GM04504 (cell line): Measurements from ENCODE around the gene FBXL7.

Experiments used
- DNase-seq: peaks from one replicate; pipeline ENCODE4 v3.0.0-alpha.2; 2012; ENCODE audit warnings: low read depth

FBXL7 gene

DNA sequence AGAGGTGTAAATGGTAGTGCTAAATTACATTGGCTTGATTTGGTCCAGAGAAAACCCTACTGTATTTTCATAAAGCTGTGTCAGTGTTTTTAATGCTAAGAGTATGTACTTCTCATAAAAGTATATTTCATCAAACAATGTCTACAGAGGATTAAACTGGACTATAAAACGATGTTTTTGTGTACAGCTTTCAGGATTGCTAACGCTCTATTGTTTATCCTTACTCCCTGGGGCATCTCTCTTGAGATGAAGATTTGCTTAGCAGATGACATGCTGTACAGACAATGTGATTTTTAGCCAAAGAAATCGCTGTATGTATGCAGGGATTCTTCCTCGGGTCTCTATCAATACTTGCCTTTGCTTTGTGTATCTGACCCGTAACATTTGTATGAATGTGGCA is 216.0 kb downstream of the FBXL7 start:
- DNase-seq, result no peak

DNA sequence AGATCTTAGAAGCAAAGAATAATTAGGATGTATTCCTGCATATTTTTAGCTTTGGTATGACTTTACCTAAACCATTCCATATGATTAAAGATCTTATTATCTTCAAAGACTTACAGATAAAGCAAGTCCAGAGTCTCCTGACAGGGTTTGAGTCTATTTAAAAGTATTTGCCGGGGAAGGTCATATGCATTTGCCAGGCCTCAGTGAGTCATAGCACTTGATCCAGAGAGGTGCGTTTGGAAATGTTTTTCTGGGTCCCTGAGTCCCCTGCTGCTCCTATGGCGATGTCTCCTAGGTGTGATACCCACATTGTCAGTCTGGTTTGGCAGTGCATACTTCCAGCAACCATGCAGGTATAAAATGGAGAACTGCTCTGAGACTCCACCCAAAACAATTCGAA is 217.0 kb downstream of the FBXL7 start:
- DNase-seq, result no peak

DNA sequence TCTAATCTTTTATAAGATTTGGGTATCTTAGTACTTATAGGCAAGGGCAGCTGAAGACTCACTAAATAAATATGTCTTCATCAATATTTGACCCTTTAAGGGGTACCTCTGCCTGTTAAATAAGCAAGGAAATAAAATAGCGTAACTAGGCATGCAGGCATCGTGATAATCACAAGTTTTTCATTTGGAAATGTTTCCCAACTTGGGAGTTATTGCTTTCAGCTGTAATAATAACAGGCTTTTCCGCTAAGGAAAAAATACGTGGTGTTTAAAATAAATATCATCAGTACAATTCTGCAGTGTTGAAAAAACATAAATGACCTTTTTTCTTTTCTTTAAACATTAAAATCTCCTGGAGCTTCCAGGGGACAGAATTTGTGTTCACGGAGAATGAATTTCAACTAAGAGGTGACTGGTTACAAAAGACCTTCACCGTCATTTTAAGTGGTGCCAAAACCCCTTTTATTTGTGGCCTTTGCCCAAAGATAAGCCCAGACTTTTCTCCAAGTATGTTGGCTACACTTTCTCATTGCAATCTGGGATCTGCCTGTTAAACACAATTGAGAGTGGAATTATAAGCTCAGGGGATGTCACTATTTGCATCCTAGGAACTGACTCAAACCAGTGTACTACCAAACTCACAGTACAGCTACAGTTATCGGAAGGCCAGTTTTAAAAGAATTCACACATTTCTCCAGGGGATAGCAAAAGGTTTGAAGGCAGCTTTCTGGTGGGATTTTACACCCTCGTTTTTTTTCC is 218.6 kb downstream of the FBXL7 start:
- DNase-seq, result no peak

DNA sequence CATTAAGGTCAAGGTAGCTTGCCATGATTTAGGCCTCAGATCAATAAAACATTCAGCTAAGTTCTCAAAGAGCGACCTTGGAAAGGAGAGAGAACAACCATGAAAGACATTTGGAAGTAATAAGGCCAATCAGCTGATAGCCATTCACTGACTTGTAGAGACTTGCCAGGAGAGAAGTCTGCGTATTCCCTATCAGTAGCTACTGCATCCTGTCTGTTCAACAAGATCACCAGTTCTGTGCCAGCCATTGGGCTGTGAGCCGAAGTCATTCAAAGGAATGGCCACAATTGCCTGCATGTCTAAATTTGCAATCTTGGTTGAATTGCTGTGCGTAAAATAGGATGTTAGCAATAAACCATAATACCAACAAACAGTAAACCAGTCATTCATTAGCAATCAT is 219.8 kb downstream of the FBXL7 start:
- peak; percentile 20 for DNase-seq

DNA sequence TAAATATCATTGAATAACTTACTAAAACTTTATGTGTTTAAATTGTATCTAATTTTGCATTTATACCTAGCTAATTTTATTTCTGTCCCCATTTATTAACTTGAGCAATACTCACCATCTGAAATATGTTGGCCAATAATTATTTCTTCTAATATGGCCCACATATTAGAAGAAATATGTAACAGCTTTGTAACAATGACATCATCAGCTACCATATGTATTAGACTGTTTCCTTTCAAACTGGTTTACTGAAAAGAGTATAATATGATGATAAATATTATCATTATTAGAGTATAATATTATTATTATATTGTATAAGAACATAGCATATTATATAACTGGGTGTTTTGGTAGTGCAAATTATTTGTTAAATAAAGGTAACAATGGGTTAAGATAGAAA is 220.5 kb downstream of the FBXL7 start:
- no peak for DNase-seq

DNA sequence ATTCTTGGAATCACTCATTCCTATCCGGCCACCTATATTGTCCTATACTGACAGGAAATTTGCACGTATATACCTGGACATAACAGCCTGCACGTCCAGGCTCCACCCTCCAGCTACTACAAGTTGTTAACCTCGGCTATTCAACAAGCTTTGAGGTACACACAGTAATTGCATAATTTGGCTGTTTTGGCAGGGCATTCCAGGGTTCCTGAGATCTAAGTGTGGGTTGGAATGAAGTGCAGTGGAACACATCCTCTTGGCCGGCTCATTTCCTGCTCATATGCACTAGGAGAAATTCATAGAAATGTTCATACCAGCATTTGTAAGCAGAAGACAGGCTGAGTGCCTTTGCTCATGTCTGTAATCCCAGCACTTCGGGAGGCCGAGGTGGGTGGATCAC is 222.3 kb downstream of the FBXL7 start:
- no peak for DNase-seq

DNA sequence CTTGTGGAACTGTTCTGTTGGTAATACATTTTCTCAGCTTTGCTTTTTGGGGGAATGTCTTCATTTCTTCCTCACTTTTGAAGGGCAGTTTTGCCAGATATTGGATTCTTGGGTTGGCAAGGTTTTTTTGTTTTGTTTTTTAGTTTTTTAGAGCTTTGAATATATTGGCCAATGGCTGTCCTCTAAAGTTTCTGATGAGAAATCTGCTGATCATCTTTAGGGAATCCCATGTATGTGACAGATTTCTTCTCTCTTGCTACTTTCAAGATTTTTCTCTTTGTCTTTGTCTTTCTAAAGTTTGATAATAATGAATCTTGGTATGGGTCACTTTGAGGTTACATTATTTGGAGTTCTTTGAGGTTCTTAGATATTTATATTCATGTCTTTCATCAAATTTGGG is 227.4 kb downstream of the FBXL7 start:
- DNase-seq, result no peak

DNA sequence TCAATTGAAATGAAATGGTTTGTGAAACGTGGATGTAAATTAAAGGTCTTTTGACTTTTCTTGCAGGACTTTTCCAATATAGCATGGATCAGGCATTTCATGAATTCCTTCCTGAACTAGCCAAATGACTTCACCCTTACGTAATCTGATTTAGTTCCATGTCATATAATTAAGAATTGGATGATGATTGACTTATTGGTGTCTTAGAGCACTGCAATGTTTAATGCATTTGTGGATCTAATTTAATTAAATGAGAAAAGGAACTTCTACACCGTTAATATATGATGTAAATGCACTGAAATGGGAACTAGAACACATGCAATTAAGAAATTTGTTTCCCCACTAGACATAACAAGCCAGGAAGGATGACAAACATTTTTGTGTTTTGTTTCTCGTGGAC is 228.8 kb downstream of the FBXL7 start:
- no peak for DNase-seq

DNA sequence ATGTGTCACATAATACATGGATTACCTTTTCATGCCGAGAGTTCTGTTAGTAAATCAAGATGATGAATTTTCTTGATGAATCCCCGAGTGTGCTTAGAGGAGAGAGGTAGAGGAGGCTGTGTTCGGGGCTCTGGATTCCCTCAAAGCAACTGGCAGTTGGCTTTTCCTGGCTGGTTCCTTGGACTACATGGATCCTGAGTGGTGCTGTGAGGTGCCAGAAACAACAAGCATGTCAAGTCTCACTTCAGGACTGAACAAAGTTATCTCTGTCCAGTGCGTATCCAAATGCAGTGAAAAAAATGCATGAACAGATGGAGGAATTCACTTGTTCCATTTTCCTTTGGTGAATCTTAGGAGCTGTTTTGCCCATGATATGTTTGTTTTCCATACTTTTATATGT is 231.7 kb downstream of the FBXL7 start:
- no peak for DNase-seq

DNA sequence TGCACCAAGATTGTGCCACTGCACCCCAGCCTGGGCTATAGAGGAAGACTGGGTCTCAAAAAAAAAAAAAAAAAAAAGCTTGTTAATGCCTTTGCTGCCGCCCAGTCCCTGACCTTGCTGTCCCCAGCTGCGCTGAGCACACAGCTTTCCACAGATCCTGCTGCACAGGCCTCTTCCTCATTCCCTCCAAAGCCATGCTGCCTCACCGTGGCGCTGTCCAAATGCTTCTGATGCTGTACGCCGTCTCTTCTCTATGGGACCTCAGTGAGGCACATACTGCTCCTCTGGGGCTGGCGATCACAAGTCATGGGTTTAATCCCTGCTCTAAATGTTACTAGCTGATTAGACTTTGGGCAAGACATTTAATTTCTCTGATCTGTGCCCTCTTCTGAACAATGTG is 234.1 kb downstream of the FBXL7 start:
- DNase-seq, result no peak

DNA sequence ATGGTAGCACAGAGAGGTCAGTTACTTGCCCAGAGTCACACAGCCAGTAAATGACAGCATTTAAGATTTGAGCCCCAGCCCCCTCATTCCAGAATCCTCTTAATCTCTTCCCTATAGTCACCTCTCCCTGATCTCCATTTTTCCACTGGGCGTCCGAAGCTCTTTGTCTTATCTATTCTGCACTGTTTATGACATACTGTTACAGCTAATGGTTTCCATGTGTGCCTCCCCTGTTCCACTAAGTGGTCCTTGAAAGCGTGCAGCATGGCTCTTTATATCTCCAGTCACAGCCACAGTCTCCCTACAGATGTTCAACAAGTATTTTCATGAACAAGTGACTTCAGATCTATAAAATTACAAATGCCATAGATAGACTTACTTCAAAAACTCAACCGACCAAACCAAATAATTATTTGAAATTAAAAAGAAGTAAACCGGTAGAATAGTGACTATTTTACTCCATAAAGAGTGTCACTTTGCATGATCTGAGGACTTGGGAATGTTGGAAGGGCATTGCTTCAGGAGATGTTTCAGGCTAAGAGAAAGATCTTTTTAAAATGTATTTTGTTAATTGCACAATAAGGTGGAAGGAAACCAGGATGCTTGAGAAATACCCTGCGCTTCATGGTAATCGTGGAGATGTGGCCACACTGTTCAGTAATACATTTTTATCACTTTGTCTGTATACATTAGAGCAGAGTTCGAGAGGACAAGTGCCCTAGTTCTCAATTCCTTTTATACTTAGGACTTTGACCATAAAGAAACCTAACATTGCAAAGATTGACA is 237.2 kb downstream of the FBXL7 start:
- no peak for DNase-seq

DNA sequence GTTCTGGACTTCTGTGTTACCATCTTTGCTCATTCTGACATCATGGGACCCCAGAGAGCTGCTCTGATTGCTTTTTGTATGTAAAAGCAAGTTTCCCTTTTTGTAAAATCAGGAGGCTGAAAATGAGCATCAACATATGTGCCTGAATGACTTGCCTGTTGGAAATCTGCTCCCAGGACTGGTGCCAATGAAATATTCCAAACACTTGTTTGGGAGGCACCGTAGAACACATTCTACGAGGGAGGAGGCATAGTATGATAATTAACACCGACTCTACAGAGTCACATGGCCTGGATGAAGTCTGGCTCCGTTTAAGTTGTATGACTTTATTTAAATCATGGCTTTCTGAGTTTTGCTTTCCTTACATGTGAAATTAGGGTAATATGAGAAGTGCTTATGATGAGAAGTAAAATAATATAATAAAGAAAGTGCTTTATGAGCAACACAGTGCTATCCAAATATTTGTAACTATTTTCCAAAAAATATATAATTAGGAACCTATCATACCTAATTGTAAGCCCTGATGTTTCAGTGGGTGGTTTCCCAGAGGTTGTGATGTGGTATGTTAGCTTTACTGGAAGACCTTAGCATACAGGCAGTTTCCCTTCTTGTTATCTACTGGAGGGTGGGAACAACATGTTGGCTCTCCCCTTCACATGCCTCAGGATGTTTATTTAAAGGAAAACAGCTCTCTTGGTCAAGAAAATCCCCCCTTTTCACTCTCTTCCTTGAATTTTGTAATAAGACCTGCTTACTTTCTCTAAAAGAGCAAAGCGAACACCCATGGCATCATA is 238.1 kb downstream of the FBXL7 start:
- DNase-seq, result peak; percentile 29

DNA sequence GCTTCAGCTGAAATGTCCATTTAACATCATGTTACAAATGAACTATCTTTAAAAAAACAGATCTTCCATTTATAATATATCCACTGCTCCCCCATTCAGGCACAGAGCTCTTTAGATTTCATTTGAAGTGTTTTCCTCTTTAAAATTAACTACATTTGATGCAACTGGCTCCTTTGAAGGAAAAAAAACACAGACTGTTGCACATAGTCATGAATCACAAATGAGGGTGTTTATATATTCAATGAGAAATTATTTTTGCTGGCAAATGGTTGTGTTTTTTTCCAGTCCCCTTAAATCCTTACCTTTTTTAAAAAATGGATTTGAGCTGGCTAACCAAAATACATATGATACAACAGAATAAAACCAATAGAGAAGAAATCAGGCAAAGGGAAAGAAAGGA is 240.4 kb downstream of the FBXL7 start:
- no peak for DNase-seq

DNA sequence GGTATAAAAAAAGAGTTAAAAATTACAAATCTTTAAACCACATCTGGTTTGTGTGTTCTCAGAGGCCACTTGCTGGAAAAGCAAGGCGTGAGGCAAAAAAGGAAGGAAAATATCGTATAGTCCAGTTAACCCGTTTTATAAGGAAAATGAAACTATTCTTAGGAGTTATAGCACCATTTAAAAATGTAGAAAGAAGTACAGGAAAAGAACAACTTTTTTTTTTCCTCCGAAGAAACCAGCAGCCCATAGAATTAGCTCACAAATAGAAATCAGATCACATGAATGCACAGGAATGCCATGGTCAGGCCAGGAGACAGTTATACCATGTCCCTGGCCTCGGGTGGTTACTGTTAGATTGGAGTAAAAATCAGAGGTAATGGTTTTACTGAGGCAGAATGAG is 241.6 kb downstream of the FBXL7 start:
- DNase-seq, result no peak

DNA sequence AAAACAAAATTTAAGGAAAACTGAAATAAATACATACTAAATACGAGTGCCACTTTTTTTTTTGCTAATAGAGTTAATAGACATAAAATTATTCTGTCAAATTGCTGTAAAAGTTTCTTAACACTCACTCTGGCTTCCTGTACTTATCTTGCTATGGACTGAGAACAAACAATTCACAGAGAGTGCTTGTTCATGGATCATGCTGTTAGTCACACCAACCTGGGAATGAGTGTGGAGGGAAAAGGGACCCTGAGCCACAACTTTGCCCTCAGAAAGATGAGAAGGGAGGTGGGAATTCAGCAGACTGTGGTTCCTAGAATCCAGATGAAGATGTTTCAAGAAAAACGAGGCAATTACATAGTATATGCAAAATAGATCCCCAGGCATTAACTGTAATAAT is 246.9 kb downstream of the FBXL7 start:
- no peak for DNase-seq

DNA sequence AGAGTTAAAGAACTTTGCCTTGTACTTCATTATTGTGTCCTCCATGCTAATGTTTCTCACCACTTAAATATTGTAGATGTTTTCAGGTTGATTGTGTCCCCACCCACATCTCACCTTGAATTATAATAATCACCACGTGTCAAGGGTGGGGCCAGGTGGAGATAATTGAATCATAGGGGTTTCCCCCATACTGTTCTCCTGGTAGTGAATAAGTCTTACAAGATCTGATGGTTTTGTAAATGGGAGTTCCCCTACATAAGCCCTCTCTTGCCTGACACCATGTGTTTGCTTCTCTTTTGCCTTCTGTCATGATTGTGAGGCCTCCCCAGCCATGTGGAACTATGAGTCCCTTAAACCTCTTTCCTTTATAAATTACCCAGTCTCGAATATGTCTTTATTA is 248.3 kb downstream of the FBXL7 start:
- DNase-seq, result no peak

DNA sequence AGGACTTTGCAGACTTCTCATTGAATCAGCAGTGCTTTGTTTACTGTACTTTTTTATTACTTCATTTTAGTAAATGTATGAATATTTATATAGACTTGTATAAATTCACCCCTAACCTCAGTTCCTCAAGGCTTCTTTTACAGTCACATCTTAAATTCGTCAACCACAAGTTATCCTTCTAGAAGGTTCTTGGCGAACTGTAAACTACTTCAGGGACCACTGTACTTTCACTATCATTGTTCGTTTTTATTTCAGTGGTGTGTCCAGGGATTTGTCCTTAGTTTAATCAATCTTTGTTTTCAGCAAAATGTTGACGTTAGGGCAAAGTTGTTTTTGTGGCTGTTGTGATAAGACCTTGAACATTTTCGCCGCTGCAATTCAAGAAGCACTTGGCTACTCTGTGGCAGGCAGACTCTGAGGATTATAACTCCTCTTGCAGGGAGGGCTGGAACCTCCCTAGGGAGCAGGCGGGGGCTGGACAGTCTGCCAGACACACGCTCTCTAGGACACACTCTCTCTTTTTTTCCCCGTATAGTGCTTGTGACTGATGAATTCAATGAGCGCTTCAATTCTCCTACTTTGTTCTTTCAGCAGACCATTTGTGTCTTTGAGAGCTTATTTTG is 252.8 kb downstream of the FBXL7 start:
- no peak for DNase-seq

DNA sequence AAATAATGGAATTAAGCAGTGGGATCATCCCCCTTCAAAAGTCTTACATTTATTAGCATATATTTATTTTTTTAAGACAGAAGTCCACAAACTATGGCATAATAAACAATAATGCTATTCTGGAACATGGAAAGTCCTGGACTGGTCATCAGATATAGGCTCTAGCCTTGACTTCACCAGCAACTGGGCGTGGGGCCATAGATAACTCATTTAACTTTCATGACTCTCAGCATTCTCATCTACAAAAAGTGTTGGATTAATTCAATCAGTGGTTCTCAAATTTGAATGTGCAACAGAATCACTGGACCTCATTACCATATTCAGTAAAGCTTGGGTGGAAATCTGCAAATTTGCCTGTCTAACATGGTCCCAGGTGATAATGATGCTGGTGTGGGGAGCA is 253.8 kb downstream of the FBXL7 start:
- DNase-seq, result no peak

DNA sequence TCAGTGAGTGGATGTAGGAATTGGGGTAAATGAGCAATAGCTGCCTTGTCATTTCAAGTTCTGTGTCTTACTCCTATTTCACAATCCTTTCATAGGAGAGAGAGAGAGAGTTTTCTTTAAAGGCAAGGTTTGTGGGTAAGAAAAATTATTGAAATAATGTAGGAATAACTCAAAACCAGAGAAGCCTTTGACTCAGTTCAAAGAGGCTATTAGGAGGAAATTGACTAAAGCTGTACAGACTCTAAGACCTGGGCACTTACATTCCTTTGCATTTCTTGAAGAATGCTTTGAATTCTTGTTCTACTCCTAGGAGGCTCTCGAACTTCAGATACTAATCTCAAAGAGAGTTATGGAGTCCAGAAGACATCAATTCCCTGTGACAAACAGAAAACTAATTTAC is 257.1 kb downstream of the FBXL7 start:
- DNase-seq, result peak; percentile 37

DNA sequence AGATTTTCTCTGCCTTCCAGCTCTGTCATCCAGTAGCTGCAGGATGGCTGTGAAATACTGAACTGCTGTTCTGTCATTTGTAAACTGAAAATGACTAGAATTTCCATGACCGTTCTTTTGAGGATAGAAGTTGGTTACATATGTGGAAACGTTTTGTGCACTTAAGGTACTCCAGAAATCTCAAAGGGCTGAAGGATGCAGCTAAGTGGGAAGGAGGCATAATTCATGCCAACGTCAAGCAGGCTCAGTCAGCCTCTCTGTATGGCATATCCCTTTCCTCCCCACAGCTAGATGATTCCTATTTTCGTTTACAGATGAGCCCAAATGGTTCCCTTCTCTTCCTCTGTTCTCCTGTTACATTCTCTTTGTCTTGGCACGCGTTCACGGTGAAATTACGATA is 257.6 kb downstream of the FBXL7 start:
- no peak for DNase-seq

DNA sequence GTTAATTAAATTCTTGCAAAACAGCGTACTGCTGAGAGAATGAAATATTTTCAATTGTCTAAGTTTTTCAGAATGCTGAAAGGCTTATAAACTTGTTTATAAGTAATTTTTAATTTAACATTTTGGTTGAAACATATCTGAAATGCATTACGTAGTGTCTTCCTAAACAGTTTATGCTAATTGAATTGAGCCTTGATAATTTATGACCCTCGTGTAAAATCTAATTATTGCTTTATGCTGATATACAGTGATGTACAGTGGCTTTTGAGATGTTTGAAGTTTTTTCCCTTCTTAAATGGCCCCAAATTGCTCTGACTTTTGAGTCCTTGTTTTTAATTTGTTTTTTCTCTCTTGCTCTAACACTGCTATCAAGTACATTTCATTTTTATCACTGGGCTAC is 262.7 kb downstream of the FBXL7 start:
- DNase-seq, result no peak

DNA sequence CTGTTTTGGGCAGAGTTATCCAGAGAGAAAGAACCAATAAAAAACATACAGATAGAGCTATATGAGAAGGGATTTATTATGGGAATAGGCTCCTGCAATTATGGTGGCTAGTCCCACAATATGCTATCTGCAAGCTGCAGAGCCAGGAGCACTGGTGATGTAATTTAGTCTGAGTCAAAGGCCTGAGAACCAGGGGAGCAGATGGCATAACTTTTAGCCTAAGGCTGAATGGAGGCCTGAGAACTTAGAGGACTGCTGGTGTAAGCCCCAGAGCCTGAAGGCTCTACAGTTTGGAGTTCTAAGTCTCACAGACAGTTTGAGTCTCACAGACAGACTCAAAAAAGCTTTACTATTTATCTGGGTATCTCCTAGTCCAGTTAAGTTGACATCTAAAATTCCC is 263.8 kb downstream of the FBXL7 start:
- peak; percentile 47 for DNase-seq

DNA sequence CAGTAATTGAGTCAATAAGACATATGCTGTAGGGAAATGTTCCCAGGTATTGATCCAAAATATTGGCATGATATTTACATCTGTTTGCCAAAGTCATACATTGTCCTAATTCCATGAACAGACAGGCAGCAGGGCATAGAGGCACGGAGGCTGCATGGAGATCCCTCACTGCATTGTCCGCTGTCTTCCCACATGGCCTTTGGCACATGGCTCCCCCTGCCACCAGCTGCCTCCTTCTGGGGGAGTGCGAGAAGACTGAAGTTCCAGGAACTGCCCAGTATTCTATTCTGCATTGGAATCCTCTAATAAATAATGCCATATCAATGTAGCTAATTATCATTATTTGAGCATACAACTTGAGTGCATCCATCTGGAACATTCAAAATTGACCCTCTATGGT is 269.0 kb downstream of the FBXL7 start:
- no peak for DNase-seq
